Measurements from ENCODE around the gene TUBGCP2.

Gene TUBGCP2

GRCh38 chr10:133308421-133309099 is at the start of gene TUBGCP2, which contains the start of gene ZNF511:
TSS of gene TUBGCP2 (minus strand) at chr10:133308872. CDS start at chr10:133302941, 5,931 bp downstream.
TSS of gene ZNF511 (plus strand) at chr10:133308914. CDS start at chr10:133308944, 30 bp downstream.
- H3K9me3 ChIP-seq (ENCODE audit: control insufficient read depth, insufficient read depth, low read depth, low read length): no peaks in the 10 kb centered on the region
- H3K4me1 ChIP-seq (ENCODE audit: control insufficient read depth, insufficient read depth, low read length): peaks cover 16% of the 10 kb centered on the region
- H3K27me3 ChIP-seq (ENCODE audit: control insufficient read depth, insufficient read depth, low read length): no peaks in the 10 kb centered on the region
- H3K4me3 ChIP-seq (ENCODE audit: low read depth, low read length): peak within 1 kb of the TSS; percentile 73
- H3K36me3 ChIP-seq (ENCODE audit: control insufficient read depth, insufficient read depth, low read length): peaks cover 31% of the 10 kb centered on the region
- H3K27ac ChIP-seq (ENCODE audit: low read depth, low read length): peak within 1 kb of the TSS; percentile 97
- H3K9ac ChIP-seq (ENCODE audit: low read length): peak within 1 kb of the TSS; percentile 95

DNA sequence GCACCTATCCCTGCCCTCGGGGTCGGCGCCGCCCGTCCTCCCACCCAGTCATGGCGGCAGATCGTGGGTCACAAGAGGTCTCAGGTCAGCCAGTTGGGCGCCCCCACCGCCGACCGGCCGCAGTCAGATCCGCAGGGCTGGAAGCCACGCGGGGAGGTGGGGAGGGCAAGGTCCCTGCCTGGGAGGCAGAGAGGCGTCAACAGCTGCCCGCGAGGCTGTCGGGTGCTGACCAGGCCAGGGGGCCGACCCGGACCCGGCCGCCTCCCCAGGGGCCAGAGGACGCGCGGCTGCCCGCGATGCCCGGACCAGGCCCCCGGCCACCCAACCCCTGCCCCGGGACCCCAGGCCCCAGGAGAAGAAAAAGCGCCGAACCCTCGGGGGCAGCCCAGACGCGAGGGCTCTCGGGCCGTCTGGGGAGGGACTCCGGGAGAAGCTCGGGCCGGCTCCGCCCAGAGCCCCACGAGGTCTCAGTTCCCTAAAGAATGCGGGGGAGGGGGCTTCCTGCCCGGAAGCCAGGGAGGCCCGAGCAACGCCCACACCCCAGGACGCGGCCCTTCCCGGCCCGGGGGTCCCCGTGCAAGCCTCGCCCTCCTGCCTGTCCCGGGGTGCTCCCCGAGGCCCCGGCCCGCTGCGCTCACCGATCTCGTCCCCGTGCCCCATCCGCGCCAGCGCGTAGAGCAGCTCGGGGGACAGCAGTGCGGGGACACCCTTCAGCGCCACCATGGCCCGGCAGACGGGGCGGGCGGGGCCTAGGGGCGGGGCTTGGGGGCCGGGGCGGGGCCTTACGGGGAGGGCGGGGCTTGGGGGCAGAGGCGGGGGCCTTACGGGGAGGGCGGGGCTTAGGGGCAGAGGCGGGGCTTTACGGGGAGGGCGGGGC is 48.9 kb upstream of the TUBGCP2 start, which contains the start of gene FUOM:
TSS of gene FUOM (minus strand) at position 735 of the 877 bp plus-strand sequence. CDS start at position 723, 12 bp downstream.
- Histone ChIP-seq H3K4me3 (ENCODE audit: low read depth, low read length) (peak within 1 kb of the TSS; percentile 95), H3K4me1 (ENCODE audit: control insufficient read depth, insufficient read depth, low read length) (peaks cover 4% of the 10 kb centered on the region), H3K36me3 (ENCODE audit: control insufficient read depth, insufficient read depth, low read length) (peaks cover 20% of the 10 kb centered on the region), H3K9me3 (ENCODE audit: control insufficient read depth, insufficient read depth, low read depth, low read length) (no peaks in the 10 kb centered on the region), H3K27me3 (ENCODE audit: control insufficient read depth, insufficient read depth, low read length) (peaks cover 15% of the 10 kb centered on the region), H3K27ac (ENCODE audit: low read depth, low read length) (peak within 1 kb of the TSS; percentile 84; the same call in 1 of the 2 replicates), H3K9ac (ENCODE audit: low read length) (peak within 1 kb of the TSS; percentile 90)

- no peaks in the 10 kb centered on the region for H3K9me3 ChIP-seq (ENCODE audit: control insufficient read depth, insufficient read depth, low read depth, low read length)
- H3K9ac ChIP-seq (ENCODE audit: low read length): peak overlapping the region; percentile 90
- peaks cover 12% of the 10 kb centered on the region for H3K36me3 ChIP-seq (ENCODE audit: control insufficient read depth, insufficient read depth, low read length)
- H3K27ac ChIP-seq (ENCODE audit: low read depth, low read length): no peak overlapping the region
- H3K4me3 ChIP-seq (ENCODE audit: low read depth, low read length): peak overlapping the region; percentile 95
- H3K4me1 ChIP-seq (ENCODE audit: control insufficient read depth, insufficient read depth, low read length): peaks cover 4% of the 10 kb centered on the region
- peaks cover 15% of the 10 kb centered on the region for H3K27me3 ChIP-seq (ENCODE audit: control insufficient read depth, insufficient read depth, low read length)
Measured at GRCh38 chr10:133356549-133357284, 48.0 kb upstream of the TUBGCP2 start.

- peaks cover 15% of the 10 kb centered on the region for H3K27me3 ChIP-seq (ENCODE audit: control insufficient read depth, insufficient read depth, low read length)
- H3K36me3 ChIP-seq (ENCODE audit: control insufficient read depth, insufficient read depth, low read length): peaks cover 10% of the 10 kb centered on the region
- no peak overlapping the region for H3K27ac ChIP-seq (ENCODE audit: low read depth, low read length)
- H3K4me3 ChIP-seq (ENCODE audit: low read depth, low read length): no peak overlapping the region
- H3K9ac ChIP-seq (ENCODE audit: low read length): no peak overlapping the region
- peaks cover 6% of the 10 kb centered on the region for H3K4me1 ChIP-seq (ENCODE audit: control insufficient read depth, insufficient read depth, low read length)
- H3K9me3 ChIP-seq (ENCODE audit: control insufficient read depth, insufficient read depth, low read depth, low read length): no peaks in the 10 kb centered on the region
Measured at GRCh38 chr10:133355991-133356390, 47.3 kb upstream of the TUBGCP2 start.

GRCh38 chr10:133355266-133355665 is 46.6 kb upstream of the TUBGCP2 start:
- Histone ChIP-seq H3K4me3 (ENCODE audit: low read depth, low read length) (no peak overlapping the region), H3K9me3 (ENCODE audit: control insufficient read depth, insufficient read depth, low read depth, low read length) (no peaks in the 10 kb centered on the region), H3K27ac (ENCODE audit: low read depth, low read length) (no peak overlapping the region), H3K4me1 (ENCODE audit: control insufficient read depth, insufficient read depth, low read length) (peaks cover 10% of the 10 kb centered on the region), H3K9ac (ENCODE audit: low read length) (no peak overlapping the region), H3K36me3 (ENCODE audit: control insufficient read depth, insufficient read depth, low read length) (peaks cover 10% of the 10 kb centered on the region), H3K27me3 (ENCODE audit: control insufficient read depth, insufficient read depth, low read length) (peaks cover 9% of the 10 kb centered on the region)

- Histone ChIP-seq H3K4me3 (ENCODE audit: low read depth, low read length) (no peak overlapping the region), H3K9me3 (ENCODE audit: control insufficient read depth, insufficient read depth, low read depth, low read length) (no peaks in the 10 kb centered on the region), H3K9ac (ENCODE audit: low read length) (no peak overlapping the region), H3K36me3 (ENCODE audit: control insufficient read depth, insufficient read depth, low read length) (peaks cover 10% of the 10 kb centered on the region), H3K27me3 (ENCODE audit: control insufficient read depth, insufficient read depth, low read length) (peaks cover 4% of the 10 kb centered on the region), H3K27ac (ENCODE audit: low read depth, low read length) (no peak overlapping the region), H3K4me1 (ENCODE audit: control insufficient read depth, insufficient read depth, low read length) (peaks cover 10% of the 10 kb centered on the region)
Measured at GRCh38 chr10:133354672-133355240, 46.1 kb upstream of the TUBGCP2 start.

GRCh38 chr10:133353988-133354605 is 45.4 kb upstream of the TUBGCP2 start:
- H3K36me3 ChIP-seq (ENCODE audit: control insufficient read depth, insufficient read depth, low read length): peaks cover 10% of the 10 kb centered on the region
- no peak overlapping the region for H3K27ac ChIP-seq (ENCODE audit: low read depth, low read length)
- H3K9ac ChIP-seq (ENCODE audit: low read length): no peak overlapping the region
- H3K4me3 ChIP-seq (ENCODE audit: low read depth, low read length): no peak overlapping the region
- H3K9me3 ChIP-seq (ENCODE audit: control insufficient read depth, insufficient read depth, low read depth, low read length): no peaks in the 10 kb centered on the region
- H3K4me1 ChIP-seq (ENCODE audit: control insufficient read depth, insufficient read depth, low read length): peaks cover 10% of the 10 kb centered on the region
- no peaks in the 10 kb centered on the region; the same call in 1 of the 2 replicates for H3K27me3 ChIP-seq (ENCODE audit: control insufficient read depth, insufficient read depth, low read length)

DNA sequence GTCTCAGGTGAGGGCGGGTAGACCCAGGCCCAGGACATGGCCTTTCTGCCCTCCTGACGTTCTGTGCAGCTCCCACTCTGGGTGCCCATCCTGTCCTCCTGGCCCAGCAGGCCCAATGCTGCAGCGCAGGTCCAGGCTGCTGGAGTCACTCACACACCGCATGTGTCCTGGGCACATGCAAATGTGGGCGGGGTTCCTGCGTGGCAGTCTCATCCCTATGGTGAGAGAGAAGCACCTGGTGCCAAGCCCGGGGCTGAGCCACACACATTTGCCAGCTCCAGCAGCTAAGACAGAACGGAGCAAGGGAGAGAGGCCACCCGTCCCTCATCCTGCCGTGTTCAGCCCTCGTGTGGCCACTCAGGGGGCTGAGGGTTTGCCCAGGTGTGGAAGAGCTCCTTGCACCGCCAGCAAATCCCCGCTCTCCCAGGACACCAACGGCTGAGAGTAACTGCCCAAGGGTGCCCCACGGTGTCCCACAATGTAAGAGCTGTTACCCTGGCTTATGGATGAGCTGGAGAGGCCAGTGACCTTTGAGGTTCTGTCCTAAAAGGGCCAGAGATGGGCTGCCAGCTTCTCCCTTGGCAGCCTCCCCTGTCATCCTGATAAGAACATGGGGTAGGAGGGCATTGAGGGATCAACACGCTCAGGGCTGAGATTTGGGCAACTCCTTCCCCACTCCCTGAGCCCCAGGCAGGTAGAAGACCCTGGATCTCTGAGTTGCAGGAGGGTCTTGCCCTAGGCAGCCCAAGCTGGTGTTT is 44.7 kb upstream of the TUBGCP2 start:
- H3K4me3 ChIP-seq (ENCODE audit: low read depth, low read length): no peak overlapping the region
- H3K9ac ChIP-seq (ENCODE audit: low read length): no peak overlapping the region
- no peak overlapping the region for H3K27ac ChIP-seq (ENCODE audit: low read depth, low read length)
- peaks cover 10% of the 10 kb centered on the region for H3K4me1 ChIP-seq (ENCODE audit: control insufficient read depth, insufficient read depth, low read length)
- H3K27me3 ChIP-seq (ENCODE audit: control insufficient read depth, insufficient read depth, low read length): no peaks in the 10 kb centered on the region
- H3K36me3 ChIP-seq (ENCODE audit: control insufficient read depth, insufficient read depth, low read length): peaks cover 10% of the 10 kb centered on the region
- no peaks in the 10 kb centered on the region for H3K9me3 ChIP-seq (ENCODE audit: control insufficient read depth, insufficient read depth, low read depth, low read length)

GRCh38 chr10:133351408-133352318 is 43.0 kb upstream of the TUBGCP2 start:
- H3K4me1 ChIP-seq (ENCODE audit: control insufficient read depth, insufficient read depth, low read length): peaks cover 13% of the 10 kb centered on the region

More at GRCh38 chr10:133351408-133352318, 43.0 kb upstream of the TUBGCP2 start:
- H3K27ac ChIP-seq (ENCODE audit: low read depth, low read length): no peak overlapping the region
- no peaks in the 10 kb centered on the region for H3K9me3 ChIP-seq (ENCODE audit: control insufficient read depth, insufficient read depth, low read depth, low read length)
- no peak overlapping the region for H3K4me3 ChIP-seq (ENCODE audit: low read depth, low read length)
- no peaks in the 10 kb centered on the region for H3K27me3 ChIP-seq (ENCODE audit: control insufficient read depth, insufficient read depth, low read length)
- H3K36me3 ChIP-seq (ENCODE audit: control insufficient read depth, insufficient read depth, low read length): peaks cover 10% of the 10 kb centered on the region
- no peak overlapping the region for H3K9ac ChIP-seq (ENCODE audit: low read length)
